ENCODE data around the gene INPP5A.

Gene INPP5A

DNA sequence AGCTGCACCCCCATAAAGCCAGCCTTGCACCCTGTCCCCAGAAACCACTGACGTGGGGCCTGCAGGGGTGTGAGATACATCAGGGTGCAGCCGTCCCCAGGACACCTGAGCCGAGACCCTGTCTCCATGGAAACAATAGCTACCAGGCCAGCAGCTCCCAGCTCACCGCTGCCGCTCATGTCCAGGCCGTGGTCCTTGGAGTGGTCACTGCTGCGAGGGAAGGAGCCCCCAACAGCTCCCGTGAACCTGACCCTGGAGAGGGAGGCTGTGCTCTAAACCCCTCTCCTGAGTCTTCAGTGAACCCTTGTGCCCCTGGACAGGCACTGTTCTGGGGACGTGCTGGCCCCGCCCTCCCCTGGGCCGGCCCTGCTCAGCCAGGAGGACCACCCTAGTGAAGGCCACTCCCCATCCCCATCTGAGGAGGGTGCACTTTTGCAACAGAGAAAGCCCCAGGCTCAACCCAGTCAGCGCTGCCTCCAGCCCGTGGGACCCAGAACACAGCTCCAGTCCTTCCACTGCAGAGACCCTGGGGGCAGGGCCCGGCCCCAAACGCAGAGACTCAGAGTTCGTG is 19.6 kb upstream of the INPP5A start:
- in situ Hi-C loops (cut with HindIII; ENCODE audit: low sequenced_read_pairs) = no loop called here

DNA sequence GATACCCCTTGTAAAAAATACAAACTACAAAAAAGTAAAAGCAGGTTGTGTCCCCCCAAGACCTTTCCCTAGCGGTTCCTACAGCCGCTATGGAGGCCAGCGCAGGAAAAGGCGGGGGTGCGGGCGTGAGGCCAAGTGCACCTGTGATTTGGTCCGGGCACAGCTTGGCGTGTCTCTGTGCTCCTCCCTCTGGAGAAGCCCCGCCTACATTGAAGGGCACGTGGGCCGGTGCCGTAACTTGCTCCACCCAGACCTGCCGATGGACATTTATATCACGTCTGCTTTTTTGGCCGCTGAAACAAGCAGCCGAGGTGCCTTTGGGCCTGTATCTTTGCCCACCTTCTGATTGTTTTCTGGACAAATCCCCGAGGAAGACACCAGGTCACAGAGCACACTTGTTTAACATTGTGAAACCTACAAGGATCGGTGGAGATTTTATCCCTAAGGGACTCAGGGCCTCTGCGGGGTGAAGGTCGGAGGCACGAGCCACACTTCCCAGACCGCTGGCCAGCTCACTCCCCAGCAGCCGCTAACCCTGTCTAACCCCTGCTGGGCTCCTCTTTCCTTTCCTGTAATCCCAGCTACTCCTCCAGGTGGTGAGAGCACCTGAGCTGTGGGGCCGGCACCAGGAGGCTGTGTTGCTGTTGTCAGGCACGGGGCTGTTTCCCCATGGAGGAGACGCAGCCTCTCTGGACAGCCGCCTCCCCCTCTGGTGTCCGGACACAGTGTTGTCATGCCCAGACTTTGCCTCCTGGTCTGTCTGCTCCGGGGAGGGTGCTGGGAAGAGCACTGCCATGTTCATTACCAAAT is 18.8 kb upstream of the INPP5A start:
- in situ Hi-C loops (cut with HindIII; ENCODE audit: low sequenced_read_pairs) = no loop called here

- in situ Hi-C loops (cut with HindIII; ENCODE audit: low sequenced_read_pairs) = loop anchor here (5.0 to 10.0 kb wide), 6 partner anchors 57 to 285 kb away; no protein-coding TSS in a partner anchor
Measured at GRCh38 chr10:132519382-132520176, 18.0 kb upstream of the INPP5A start.

GRCh38 chr10:132520177-132520811 is 17.3 kb upstream of the INPP5A start:
- in situ Hi-C loops (cut with HindIII; ENCODE audit: low sequenced_read_pairs) = loop anchor here (5.0 to 10.0 kb wide), 6 partner anchors 58 to 285 kb away; no protein-coding TSS in a partner anchor

DNA sequence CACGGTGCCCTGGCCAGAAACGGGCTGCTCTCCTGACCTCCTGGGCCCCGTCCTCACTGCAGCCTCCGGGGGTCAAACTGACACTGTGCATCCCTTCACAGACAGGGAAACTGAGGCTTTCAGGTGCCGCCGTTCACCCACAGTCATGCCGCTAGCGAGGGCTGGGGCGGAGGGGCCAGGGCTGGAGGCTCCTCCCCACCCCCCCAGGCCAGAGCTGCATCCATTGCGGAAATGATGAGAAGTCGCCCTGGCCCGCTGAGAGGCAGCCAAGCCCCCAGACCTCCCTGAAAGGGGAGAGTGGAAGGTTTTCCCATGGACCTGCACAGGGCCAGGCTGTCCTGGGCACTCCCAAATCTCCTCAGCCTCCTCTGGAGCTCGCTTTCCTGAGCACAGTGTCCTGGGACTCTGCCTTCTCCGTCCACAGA is 16.5 kb upstream of the INPP5A start:
- in situ Hi-C loops (cut with HindIII; ENCODE audit: low sequenced_read_pairs) = loop anchor here (5.0 to 10.0 kb wide), 6 partner anchors 59 to 286 kb away; no protein-coding TSS in a partner anchor

- in situ Hi-C loops (cut with HindIII; ENCODE audit: low sequenced_read_pairs) = loop anchor here (5.0 to 10.0 kb wide), 6 partner anchors 59 to 287 kb away; no protein-coding TSS in a partner anchor
Measured at GRCh38 chr10:132521466-132522102, 16.0 kb upstream of the INPP5A start.

DNA sequence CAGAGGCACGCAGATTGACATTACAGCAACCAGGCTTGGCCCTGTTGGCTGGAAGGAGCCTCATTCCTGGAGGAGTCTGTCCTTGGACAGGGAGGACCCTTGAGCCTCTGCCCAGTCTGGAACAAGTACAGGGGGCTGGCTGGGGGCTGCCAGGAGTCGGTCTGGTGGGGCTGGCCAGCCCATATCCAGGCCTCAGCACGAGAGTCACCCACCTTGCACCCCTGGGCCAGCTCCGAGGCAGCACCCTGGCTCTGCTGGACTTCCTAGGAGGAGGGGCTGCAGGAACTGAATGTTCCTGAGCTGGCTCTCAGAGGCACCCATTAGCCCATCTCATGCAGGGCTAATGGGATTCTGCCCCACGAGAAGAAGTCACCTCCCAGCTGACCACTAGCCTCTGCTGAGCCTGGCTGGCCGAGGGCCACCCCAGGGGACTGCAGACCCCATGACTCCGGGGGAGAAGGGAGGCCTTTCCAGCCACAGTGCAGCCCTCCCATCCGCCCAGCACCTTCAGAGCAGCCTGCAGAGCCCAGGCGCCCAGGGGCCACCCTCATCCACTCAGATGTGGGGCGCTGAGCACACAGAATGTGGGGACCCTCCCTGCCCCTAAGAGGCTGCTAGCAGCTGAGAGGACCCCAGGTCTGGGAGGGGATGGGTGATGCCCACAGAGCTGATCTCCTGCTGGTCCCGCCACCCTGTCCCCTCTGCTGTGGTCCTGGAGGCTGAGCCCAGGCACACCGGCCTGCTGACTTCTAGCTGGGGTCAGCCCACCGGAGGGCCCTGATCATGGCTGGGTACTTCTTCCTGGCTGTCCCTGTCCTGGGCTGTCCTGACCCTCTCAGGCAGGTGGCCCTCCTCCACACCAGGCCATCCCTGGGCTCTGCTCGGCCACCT is 14.8 kb upstream of the INPP5A start:
- in situ Hi-C loops (cut with HindIII; ENCODE audit: low sequenced_read_pairs) = loop anchor here (5.0 to 10.0 kb wide), 6 partner anchors 60 to 288 kb away; no protein-coding TSS in a partner anchor

DNA sequence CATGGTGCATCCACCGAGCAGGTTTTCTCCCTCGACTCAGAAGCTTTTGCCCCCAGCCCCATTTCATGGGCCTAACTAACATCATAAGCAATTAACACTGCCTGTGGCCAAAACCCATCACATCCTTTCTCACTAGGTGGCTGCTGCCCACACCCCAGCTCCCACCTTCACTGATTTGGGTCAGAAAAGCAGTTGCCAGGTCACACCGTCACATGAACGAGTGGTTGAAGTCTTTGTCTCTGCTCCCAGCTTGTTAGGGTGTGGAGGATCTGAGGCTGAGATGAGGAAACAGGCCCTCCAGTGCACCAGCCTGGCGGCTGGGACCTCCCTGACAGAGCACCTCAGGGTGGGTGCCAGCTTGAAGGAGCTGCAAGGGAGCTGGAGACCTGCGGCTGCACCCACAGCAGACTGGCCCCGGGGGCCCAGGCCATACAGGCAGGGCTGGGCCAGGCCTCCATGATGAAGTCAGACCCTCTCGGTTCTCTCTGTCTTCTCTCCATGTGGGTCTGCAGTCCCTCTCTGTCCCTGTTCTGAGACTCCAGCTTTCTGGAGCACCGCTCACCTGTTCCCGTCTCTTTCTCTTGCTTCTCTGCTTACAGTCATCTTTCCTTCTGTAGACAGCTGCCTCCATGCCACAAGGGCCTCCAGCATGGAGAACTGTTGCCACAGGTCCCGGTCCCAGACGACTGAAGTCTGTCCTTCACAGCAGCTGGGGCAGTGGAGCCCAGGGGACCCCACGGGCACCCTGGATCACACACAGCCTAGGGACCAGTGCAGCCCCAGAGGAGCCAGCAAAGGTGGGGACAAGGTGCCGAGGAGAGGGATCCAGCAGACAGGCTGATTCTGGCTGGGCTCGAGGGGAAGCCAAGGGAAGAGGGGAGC is 13.8 kb upstream of the INPP5A start:
- in situ Hi-C loops (cut with HindIII; ENCODE audit: low sequenced_read_pairs) = loop anchor here (5.0 to 10.0 kb wide), 6 partner anchors 58 to 289 kb away; no protein-coding TSS in a partner anchor

- in situ Hi-C loops (cut with HindIII; ENCODE audit: low sequenced_read_pairs) = loop anchor here (5.0 to 10.0 kb wide), 6 partner anchors 58 to 290 kb away; no protein-coding TSS in a partner anchor
Measured at GRCh38 chr10:132524443-132525285, 12.9 kb upstream of the INPP5A start.

GRCh38 chr10:132526676-132527075 is 10.9 kb upstream of the INPP5A start:
- in situ Hi-C loops (cut with HindIII; ENCODE audit: low sequenced_read_pairs) = loop anchor here (10.0 kb wide), 2 partner anchors 248 to 292 kb away; no protein-coding TSS in a partner anchor

- in situ Hi-C loops (cut with HindIII; ENCODE audit: low sequenced_read_pairs) = loop anchor here (10.0 kb wide), 2 partner anchors 247 to 293 kb away; no protein-coding TSS in a partner anchor
Measured at GRCh38 chr10:132527339-132528063, 10.1 kb upstream of the INPP5A start.

- in situ Hi-C loops (cut with HindIII; ENCODE audit: low sequenced_read_pairs) = loop anchor here (10.0 kb wide), 2 partner anchors 247 to 293 kb away; no protein-coding TSS in a partner anchor
Measured at GRCh38 chr10:132528064-132528691, 9.4 kb upstream of the INPP5A start.

DNA sequence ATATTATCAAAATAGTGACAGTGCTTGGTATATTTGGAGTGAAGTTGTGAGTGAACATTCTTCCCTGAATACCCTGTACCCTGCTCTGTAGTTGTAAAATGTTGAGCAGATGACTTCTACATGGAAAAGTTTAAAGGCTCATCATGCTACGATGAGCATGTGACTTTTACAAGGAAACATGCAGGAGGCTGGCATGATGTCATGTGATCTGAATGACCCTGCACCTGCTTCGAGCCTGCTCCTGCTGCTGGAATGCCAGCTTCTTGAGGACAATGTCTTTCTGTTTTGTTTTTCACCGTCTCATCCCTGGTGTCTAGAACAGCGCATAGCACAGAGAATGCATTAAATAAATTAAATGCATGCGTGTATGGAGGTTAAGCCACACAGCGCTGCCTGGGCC is 5.4 kb upstream of the INPP5A start:
- in situ Hi-C loops (cut with HindIII; ENCODE audit: low sequenced_read_pairs) = no loop called here

GRCh38 chr10:132532749-132533560 is 4.6 kb upstream of the INPP5A start:
- in situ Hi-C loops (cut with HindIII; ENCODE audit: low sequenced_read_pairs) = no loop called here
